Femur (tissue), 1 donor: ENCODE results near the gene EDIL3.
"Not testable (repeated sequence)": the region's sequence is repeated elsewhere in the genome, so short reads cannot be mapped to it uniquely, and the experiment has no call there.

Source experiments
- DNase-seq: peaks from one replicate; pipeline ENCODE4 v3.0.0-alpha.2; 2017

The EDIL3 gene

GRCh38 chr5:84032324-84032723, 352.4 kb downstream of the EDIL3 start:
- DNase-seq = no peak

DNA sequence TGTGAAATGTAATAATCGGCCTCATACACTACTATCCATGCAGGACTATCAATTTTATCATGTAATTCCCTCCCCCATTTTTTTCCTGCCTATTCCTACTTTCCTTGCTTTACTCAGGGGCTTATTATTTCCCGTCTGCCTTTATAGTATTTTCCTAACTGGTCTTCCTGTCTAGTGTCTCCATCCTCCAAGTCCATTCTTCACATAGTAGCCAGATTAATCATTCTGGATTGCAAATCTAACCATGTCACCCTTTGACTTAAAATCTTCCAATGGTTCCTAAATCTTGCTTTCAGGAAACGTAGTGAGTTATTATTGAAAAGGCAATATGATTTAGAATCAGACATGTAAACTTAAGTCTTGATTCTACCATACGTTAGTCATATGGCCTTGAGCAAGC, 356.6 kb downstream of the EDIL3 start:
- no peak for DNase-seq

- not testable (repeated sequence) for DNase-seq
These were observed 366.2 kb downstream of the EDIL3 start for GRCh38 chr5:84018521-84018920.

DNA sequence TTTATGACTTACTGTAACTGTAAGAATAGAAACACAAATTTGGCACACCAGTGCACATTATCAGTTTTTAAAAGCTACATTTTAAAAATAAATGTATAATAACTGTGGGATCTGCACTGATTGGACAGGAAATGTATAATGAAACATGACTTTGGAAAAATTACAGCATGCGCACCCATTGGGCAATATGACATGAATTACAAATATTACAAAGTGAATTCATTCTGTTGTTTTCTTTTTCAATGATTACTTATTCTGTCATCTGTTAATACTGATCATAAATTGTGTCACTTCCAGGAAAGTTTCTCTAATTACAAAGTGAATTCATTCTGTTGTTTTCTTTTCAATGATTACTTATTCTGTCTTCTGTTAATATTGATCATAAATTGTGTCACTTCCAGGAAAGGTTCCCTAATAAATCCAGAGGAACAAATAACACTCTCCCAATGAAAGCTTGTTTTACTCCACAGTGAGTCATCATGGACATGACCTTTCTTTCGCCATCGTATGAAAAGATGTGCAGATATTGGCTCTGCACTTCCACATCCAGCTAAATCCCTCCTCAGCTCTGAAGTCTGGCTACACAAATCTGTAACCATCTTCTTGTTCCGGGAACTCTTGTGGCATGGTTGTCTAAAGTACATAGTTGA, 367.0 kb downstream of the EDIL3 start:
- no peak for DNase-seq

DNA sequence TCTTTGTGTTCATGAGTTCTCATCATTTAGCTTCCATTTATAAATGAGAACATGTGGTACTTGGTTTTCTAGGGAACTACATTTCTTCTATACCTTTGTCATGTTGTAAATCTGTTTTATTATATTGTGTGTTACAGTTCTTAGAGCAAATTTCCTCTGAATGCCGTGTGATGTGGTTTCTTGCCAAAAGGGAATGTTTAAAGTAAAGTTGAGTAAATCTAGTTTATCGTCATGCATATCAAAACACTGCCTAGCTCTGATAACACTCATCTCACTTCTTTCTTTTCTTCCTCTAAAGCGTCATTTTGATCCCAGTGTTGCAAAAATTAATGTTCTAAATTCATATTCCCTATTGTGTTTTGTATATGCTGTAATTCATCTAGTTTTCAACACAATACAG, 368.6 kb downstream of the EDIL3 start:
- DNase-seq = no peak

DNA sequence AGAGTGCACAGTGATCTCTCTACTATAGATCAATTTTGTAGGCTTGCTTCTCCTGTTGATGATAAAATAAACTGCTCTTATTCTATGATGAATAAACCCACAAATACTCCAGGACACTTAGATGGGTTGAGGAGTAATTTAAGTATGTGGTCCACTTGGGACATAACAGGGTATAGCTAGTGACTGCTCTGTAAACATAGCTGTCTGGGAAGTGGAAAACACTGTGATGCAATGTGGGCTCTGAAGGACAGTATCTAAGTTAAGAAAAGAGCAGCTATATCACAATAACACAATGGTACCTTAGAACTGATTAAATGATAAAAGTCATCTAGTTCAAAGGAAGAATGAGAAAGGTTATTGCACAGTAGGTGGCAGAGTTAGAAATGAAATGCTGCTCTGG, 369.7 kb downstream of the EDIL3 start:
- DNase-seq = no peak

DNA sequence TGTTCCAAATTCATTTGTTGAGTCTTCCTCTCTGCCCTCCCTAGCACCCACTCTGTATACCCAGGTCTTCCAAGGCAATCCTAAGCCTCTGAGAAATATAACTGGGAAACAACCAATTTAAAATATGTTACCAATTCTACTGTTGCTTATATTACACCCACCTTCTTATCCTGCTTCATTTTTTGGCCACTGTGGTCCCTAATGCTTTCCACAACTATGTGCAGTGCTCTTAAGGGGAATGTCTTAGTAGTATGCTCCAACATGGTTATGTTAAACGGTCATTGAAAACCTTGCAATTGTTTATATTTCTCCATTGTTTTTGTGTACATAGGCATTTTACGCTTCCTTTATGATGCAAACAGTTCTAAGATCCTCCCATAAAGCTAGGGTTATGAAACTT, 390.9 kb downstream of the EDIL3 start:
- no peak for DNase-seq

- DNase-seq = no peak
These were observed 393.0 kb downstream of the EDIL3 start for GRCh38 chr5:83991566-83992224.

DNA sequence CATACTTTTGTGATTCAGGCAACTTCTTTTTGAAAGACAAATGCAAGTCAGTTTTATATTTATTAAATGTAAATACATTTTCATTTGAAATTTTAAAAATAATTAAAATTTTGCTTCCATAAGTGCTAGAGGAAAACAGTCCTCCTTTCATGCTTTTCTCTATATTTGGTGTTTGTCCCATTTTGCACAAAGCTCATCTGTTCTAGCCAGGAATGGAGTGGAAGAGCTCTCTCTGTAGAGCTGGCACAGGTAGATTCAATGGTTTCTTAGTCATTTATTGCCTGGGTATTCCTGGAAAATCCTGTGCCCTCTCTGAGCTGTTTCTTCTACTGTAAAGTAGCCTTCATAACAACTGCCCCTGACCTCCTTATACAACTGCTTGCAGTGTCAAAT, 396.4 kb downstream of the EDIL3 start:
- no peak for DNase-seq

GRCh38 chr5:83987513-83988292, 397.0 kb downstream of the EDIL3 start:
- DNase-seq = no peak

DNA sequence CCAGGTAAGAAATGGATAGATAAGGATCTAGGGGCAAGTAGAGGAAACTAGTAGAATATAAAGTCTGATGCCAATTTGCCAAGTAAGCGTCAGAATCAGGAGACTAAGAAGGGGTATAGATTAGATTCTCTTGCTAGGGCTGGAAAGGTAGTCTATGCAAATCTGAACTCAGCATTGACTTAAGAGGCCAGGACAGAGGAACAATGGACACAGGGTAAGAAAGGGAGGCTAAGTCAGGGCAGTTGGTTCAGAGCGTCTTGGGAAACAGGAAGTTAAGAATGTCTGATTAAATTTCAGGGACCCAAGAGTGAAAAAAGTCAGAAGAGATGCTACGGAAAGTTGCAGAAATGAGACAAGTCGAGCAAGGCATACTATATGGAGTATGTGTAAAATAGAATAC, 400.8 kb downstream of the EDIL3 start:
- no peak for DNase-seq

DNA sequence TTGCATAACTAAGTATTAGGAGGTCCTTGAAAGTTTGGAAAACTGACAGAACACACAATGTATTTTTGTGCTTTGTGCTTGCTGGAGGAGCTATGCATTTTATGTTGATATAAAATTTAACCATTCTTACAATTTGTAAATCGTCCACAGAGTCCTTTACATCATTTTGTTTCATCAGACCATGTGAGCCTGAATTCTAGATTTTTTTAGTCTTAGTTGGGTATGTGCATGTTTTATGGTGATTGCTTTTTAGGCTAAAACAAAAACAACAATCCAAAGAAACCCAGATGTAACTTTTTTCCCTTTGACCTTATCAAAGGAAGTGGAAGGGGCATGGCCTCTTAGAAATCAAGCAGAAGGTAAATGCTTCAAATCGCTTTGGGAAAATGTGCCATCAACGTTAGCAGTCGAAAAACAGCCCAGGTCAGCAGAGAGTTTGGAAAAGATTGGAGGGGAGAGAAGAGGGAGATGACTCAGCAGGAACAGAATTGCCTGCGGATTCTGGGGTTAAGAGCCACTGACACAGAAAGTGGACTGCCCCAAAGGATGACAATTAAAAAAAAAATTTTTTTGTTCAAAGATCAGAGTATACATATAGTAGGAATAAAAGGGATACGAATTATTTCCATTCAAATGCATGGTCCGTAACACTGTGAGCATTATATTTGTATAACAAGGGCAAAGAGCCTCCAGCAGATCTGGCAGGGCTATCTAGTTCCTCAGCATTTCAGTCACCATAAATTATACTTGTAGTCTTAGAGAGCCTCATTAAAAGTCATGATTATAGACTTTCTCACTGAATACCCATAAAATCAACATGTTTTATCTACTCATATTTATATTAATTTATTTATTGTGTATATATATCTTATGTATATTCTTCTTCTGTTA, 410.5 kb downstream of the EDIL3 start:
- DNase-seq = no peak

- no peak for DNase-seq
These were observed 411.8 kb downstream of the EDIL3 start for GRCh38 chr5:83972909-83973308.

- no peak for DNase-seq
These were observed 412.4 kb downstream of the EDIL3 start for GRCh38 chr5:83972236-83972635.

DNA sequence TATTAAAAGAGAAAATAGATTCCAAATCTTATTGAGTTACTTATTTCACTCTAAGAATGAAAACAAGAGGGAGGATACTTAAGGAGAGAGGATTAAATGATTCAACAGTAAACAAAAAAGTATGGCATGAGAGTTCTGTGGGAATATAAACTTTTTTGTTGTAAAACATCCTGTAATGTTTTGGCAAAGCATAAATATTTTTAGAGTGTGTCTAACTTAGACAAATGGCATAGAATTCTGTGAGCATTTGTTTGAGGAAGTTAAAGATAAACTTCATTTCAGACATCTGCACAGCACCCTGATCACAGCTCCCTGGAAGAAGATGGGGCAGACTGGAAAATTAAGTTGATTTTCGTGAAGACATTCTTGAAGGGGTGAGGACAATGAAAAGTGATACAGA, 417.3 kb downstream of the EDIL3 start:
- no peak for DNase-seq

GRCh38 chr5:83965441-83965840, 419.2 kb downstream of the EDIL3 start:
- no peak for DNase-seq

- no peak for DNase-seq
These were observed 420.4 kb downstream of the EDIL3 start for GRCh38 chr5:83964271-83964670.

DNA sequence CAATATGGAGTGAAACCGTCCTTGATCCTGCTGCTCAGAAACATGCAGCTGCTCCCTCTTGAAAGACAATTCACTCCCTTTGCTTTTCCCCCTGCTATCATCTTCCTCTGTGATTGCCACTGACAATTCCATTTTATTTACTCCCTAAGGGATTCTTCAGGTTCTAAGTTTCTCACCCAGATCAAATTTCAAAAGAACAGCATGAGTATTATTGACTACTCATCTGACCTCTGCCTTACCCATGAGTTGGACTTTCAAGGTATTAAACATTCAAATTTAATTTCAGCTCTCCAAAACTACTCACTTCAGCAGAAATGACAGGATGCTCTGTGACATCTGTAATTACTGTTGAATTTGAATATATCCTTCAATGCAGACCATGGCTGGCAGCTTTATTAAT, 427.5 kb downstream of the EDIL3 start:
- no peak for DNase-seq

GRCh38 chr5:83956386-83956785, 428.3 kb downstream of the EDIL3 start:
- DNase-seq = no peak

- DNase-seq = no peak
These were observed 428.8 kb downstream of the EDIL3 start for GRCh38 chr5:83955916-83956315.

- DNase-seq = no peak
These were observed 436.9 kb downstream of the EDIL3 start for GRCh38 chr5:83947763-83948162.

DNA sequence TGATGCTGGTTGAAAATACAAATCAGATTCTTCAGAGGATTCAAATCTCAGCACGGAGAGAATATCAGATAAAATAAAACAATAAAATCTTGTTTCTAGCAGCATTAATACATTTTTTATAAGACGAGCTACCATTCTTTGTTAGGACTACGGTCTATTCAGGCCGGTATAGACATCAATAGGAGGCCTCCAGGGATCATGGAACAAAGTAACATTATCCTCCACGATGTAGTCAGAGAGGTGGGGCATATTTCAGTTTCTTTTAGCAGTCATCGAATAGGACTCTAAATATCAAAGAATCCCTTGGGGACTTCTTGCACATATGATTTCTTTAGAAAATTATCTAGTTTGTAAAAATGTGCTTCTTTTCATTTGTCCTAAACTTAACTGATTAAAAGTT, 438.2 kb downstream of the EDIL3 start:
- no peak for DNase-seq

- no peak for DNase-seq
These were observed 442.5 kb downstream of the EDIL3 start for GRCh38 chr5:83942155-83942554.
